HepG2 (cell line): ENCODE results near the gene DNAAF6. TPM values are rescaled to one million over a fixed set of nuclear protein-coding genes. Genes with fewer than 3 reads are reported as not detected.

Experiments used
- ATAC-seq: fragments of 200-7000 bp; cut with Tn5 transposase; 3 replicates; pipeline ENCODE4 v1.9.1; 2020; ENCODE audit warnings: mild to moderate bottlenecking, moderate library complexity
- BruUV-seq: library from RNA; stranded (reverse); fragments of 400-500 nt; replicated peaks from 2 replicates; lab custom pipeline; 2021; lab: Mats Ljungman, UMichigan
- CTCF ChIA-PET: fragments of 300-600 bp; formaldehyde crosslinking; extraction: SDS; loops from one replicate; lab custom pipeline; 2021; ENCODE audit warnings: low total read pairs, inconsistent platforms, low intra/inter-chr PET ratio; lab: Yijun Ruan, JAX
- POLR2A ChIA-PET: fragments of 350-600 bp; sonication (Branson Sonifier 250); formaldehyde crosslinking; loops from one replicate; lab custom pipeline; 2020; ENCODE audit warnings: antibody characterized with exemption, inconsistent platforms; lab: Yijun Ruan, JAX
- DNase-seq: peaks from one replicate; pipeline ENCODE4 v3.0.0-alpha.2; 2015; ENCODE audit warnings: low spot score
- FAIRE-seq: peaks from 3 replicates; lab custom pipeline; 2011; peaks lifted over from hg19 to GRCh38; lab: Jason Lieb, UNC
- H2AFZ ChIP-seq: one replicate; pipeline ENCODE4 v1.6.1; 2011; ENCODE audit warnings: low read length, inconsistent platforms
- H3K27ac ChIP-seq: fragments of 300-600 bp; 3 replicates; pipeline ENCODE4 v1.8.0; 2011; ENCODE audit warnings: mixed run types, mild to moderate bottlenecking, mixed read lengths, low read length, inconsistent platforms; ENCODE audit not compliant: insufficient read depth; ENCODE audit errors: extremely low read length
- H3K27me3 ChIP-seq, 2 experiments: fragments of 200-600 bp in 1 of 2; 2 replicates in 1 of 2; 3 replicates in 1 of 2; pipeline versions ENCODE4 v1.6.0 to v1.8.0; 2011; ENCODE audit warnings: low read length in 2 of 2, mild to moderate bottlenecking in 2 of 2, moderate library complexity in 2 of 2, inconsistent platforms in 1 of 2; ENCODE audit not compliant: insufficient read depth in 2 of 2, control insufficient read depth in 1 of 2
- H3K36me3 ChIP-seq, 2 experiments: fragments of 200-600 bp in 1 of 2; replicated peaks in 1 of 2; 2 replicates in 1 of 2; 3 replicates in 1 of 2; pipeline versions ENCODE4 v1.5.1 to v1.8.0; 2011; ENCODE audit warnings: low read length in 2 of 2, inconsistent platforms in 1 of 2; ENCODE audit not compliant: insufficient read depth in 2 of 2, control insufficient read depth in 1 of 2
- H3K4me1 ChIP-seq: 2 replicates; pipeline ENCODE4 v1.5.1; 2012; ENCODE audit warnings: low read length, inconsistent platforms; ENCODE audit not compliant: insufficient read depth
- H3K4me2 ChIP-seq: 2 replicates; pipeline ENCODE4 v1.6.0; 2011; ENCODE audit warnings: low read depth, low read length, inconsistent platforms
- H3K4me3 ChIP-seq, 3 experiments: fragments of 200-600 bp in 1 of 3; sonication (generic), shearing (Covaris generic) in 1 of 3; replicated peaks in 1 of 3; 2 replicates each; pipeline ENCODE4 v1.5.1; 2011 to 2016; ENCODE audit warnings: low read length in 3 of 3, inconsistent platforms in 2 of 3, low read depth in 2 of 3, mild to moderate bottlenecking in 2 of 3, control low read depth in 1 of 3, mixed read lengths in 1 of 3; ENCODE audit not compliant: insufficient read depth in 1 of 3
- H3K79me2 ChIP-seq: one replicate; pipeline ENCODE4 v1.6.1; 2011; ENCODE audit warnings: low read length, inconsistent platforms; ENCODE audit not compliant: insufficient read depth
- H3K9ac ChIP-seq: 2 replicates; pipeline ENCODE4 v1.6.0; 2011; ENCODE audit warnings: mild to moderate bottlenecking, low read depth, low read length, inconsistent platforms; ENCODE audit not compliant: insufficient read depth
- H3K9me3 ChIP-seq: 2 replicates; pipeline ENCODE4 v1.5.1; 2012; ENCODE audit warnings: mild to moderate bottlenecking, low read length
- H4K20me1 ChIP-seq: 2 replicates; pipeline ENCODE4 v1.6.0; 2011; ENCODE audit warnings: inconsistent platforms, mild to moderate bottlenecking, low read length, moderate library complexity; ENCODE audit not compliant: insufficient read depth
- ADNP ChIP-seq: sonication (generic); formaldehyde crosslinking; IDR thresholded peaks from 2 replicates; pipeline ENCODE4 v1.4.0; 2020; ENCODE audit warnings: missing genetic modification reagents
- CREM ChIP-seq, 2 experiments: sonication (generic) in 1 of 2; formaldehyde crosslinking in 1 of 2; IDR thresholded peaks; 2 replicates each; pipeline versions ENCODE4 v1.4.0 to v1.6.1; 2016 to 2020; ENCODE audit warnings: antibody characterized with exemption in 1 of 2, mild to moderate bottlenecking in 1 of 2, missing genetic modification reagents in 1 of 2
- CSRNP1 ChIP-seq: sonication (generic); formaldehyde crosslinking; IDR thresholded peaks from 2 replicates; pipeline ENCODE4 v1.8.1; 2023; ENCODE audit warnings: mild to moderate bottlenecking, missing genetic modification reagents
- GZF1 ChIP-seq: sonication (generic); formaldehyde crosslinking; IDR thresholded peaks from 2 replicates; pipeline ENCODE4 v1.5.1; 2020; ENCODE audit warnings: mild to moderate bottlenecking, missing genetic modification reagents
- MAZ ChIP-seq, 2 experiments: sonication (generic) in 1 of 2; formaldehyde crosslinking in 1 of 2; IDR thresholded peaks; 2 replicates each; pipeline versions ENCODE4 v1.5.0 to v1.6.1; 2012 to 2020; ENCODE audit warnings: low read depth in 2 of 2, mild to moderate bottlenecking in 2 of 2, borderline replicate concordance in 1 of 2, improper control_type of control experiment in 1 of 2, low read length in 1 of 2, missing genetic modification reagents in 1 of 2, moderate library complexity in 1 of 2
- MLLT10 ChIP-seq: sonication (generic); formaldehyde crosslinking; IDR thresholded peaks from 2 replicates; pipeline ENCODE4 v1.4.0; 2020; ENCODE audit warnings: missing genetic modification reagents
- MXD3 ChIP-seq: IDR thresholded peaks from 2 replicates; pipeline ENCODE4 v1.6.1; 2016; ENCODE audit warnings: mild to moderate bottlenecking, missing biosample characterization, missing genetic modification reagents
- PPARG ChIP-seq: conservative IDR thresholded peaks from 2 replicates; pipeline ENCODE4 v1.6.1; 2016; ENCODE audit warnings: missing biosample characterization, missing genetic modification reagents
- SCMH1 ChIP-seq: sonication (generic); formaldehyde crosslinking; IDR thresholded peaks from 2 replicates; pipeline ENCODE4 v1.9.0; 2021; ENCODE audit warnings: missing genetic modification reagents, mild to moderate bottlenecking, borderline replicate concordance
- SOX6 ChIP-seq, 2 experiments: fragments of 450-650 bp in 1 of 2; sonication (generic) in 1 of 2; formaldehyde crosslinking in 1 of 2; IDR thresholded peaks; 2 replicates each; pipeline versions ENCODE4 v1.4.0 to v1.6.1; 2017 to 2020; ENCODE audit warnings: antibody characterized with exemption in 1 of 2, mild to moderate bottlenecking in 1 of 2, missing genetic modification reagents in 1 of 2
- SRSF4 ChIP-seq: fragments of 200-400 bp; formaldehyde crosslinking; IDR thresholded peaks from one replicate; pipeline ENCODE4 v1.6.1; 2018; ENCODE audit warnings: mild to moderate bottlenecking, low read depth, low read length, moderate library complexity; ENCODE audit not compliant: poor library complexity, severe bottlenecking
- THAP9 ChIP-seq: sonication (generic); formaldehyde crosslinking; IDR thresholded peaks from 2 replicates; pipeline ENCODE4; 2020; ENCODE audit warnings: missing genetic modification reagents, mild to moderate bottlenecking, borderline replicate concordance
- ZNF18 ChIP-seq: sonication (generic); formaldehyde crosslinking; IDR thresholded peaks from 2 replicates; pipeline ENCODE4 v1.8.0; 2022; ENCODE audit warnings: mild to moderate bottlenecking, missing genetic modification reagents; ENCODE audit not compliant: insufficient replicate concordance
- ZNF20 ChIP-seq: sonication (generic); formaldehyde crosslinking; IDR thresholded peaks from 2 replicates; pipeline ENCODE4 v1.4.0; 2020; ENCODE audit warnings: mild to moderate bottlenecking, moderate library complexity, missing genetic modification reagents
- ZNF644 ChIP-seq: IDR thresholded peaks from 2 replicates; pipeline ENCODE4 v1.6.1; 2016; ENCODE audit warnings: low read depth
- ZSCAN12 ChIP-seq: sonication (generic); formaldehyde crosslinking; IDR thresholded peaks from 2 replicates; pipeline ENCODE4 v1.9.0; 2021; ENCODE audit warnings: mild to moderate bottlenecking, missing genetic modification reagents
- whole genome bisulfite sequencing: methylation state at CpG from one replicate; pipeline ENCODE4 v1.1.6; 2017; ENCODE audit warnings: low lambda C conversion rate; 5-methylcytosine and 5-hydroxymethylcytosine counted together
- in situ Hi-C: cut with HindIII; loops from 2 replicates; pipeline ENCODE4 v1.10.0; 2017; ENCODE audit warnings: low pct_unique_long_range_greater_than_20kb; ENCODE audit not compliant: extremely low pct_ligation_motif_present
- intact Hi-C: fragments of 100-400 bp; cut with micrococcal nuclease; formaldehyde crosslinking; loops from one replicate; pipeline ENCODE4 v1.10.0; 2022; ENCODE audit not compliant: unreplicated experiment
- polyA plus RNA-seq, 8 experiments: library from polyadenylated mRNA; depleted of rRNA in 3 of 8; stranded (reverse) in 7 of 8; unstranded in 1 of 8; fragments of >200 nt; fragmentation: Illumina TruSeq in 4 of 8; extraction: Trizol in 4 of 8; gene quantifications; 2 replicates each; pipeline versions ENCODE4 v1.2.1 to v1.2.3, GENCODE V29; 2011 to 2016; ENCODE audit warnings: low read depth in 4 of 8, missing spikeins in 1 of 8, mixed read lengths in 1 of 8; ENCODE audit not compliant: insufficient read depth in 1 of 8
- total RNA-seq, 5 experiments: library from RNA; depleted of rRNA; stranded (reverse); fragments of >200 nt; fragmentation: Illumina TruSeq; extraction: Trizol; gene quantifications; 2 replicates each; pipeline ENCODE4 v1.2.3, GENCODE V29; 2016; ENCODE audit warnings: low read depth in 1 of 5

DNAAF6 gene
- total and polyA plus RNA-seq, 2 of the 13 experiments (the other 11 are each of a cell fraction or from before 2014, with no cell fraction given): not detected

GRCh38 chrX:107199491-107199890 lies 6.9 kb upstream of the DNAAF6 start:
- POLR2A ChIA-PET: no interaction called here
- FAIRE-seq: no peak
- TF ChIP-seq SCMH1 (CRISPR knock-in tag) (no peak), GZF1 (CRISPR knock-in tag) (no peak), ZNF20 (CRISPR knock-in tag) (no peak), SOX6 (IDR thresholded peaks at IDR 0.05) (no peak), SOX6 (CRISPR knock-in tag; IDR thresholded peaks at IDR 0.05) (no peak), MAZ (IDR thresholded peaks at IDR 0.05; ENCODE audit: borderline replicate concordance, low read depth, low read length) (no peak), MAZ (CRISPR knock-in tag; IDR thresholded peaks at IDR 0.05; ENCODE audit: low read depth) (no peak), CREM (IDR thresholded peaks at IDR 0.05) (no peak), CREM (CRISPR knock-in tag; IDR thresholded peaks at IDR 0.05) (no peak), SRSF4 (no peak), ADNP (CRISPR knock-in tag) (no peak), ZNF18 (CRISPR knock-in tag) (no peak), ZSCAN12 (CRISPR knock-in tag) (no peak), ZNF644 (CRISPR knock-in tag) (no peak), CSRNP1 (CRISPR knock-in tag) (no peak), MXD3 (CRISPR knock-in tag) (no peak), MLLT10 (CRISPR knock-in tag) (no peak), THAP9 (CRISPR knock-in tag) (no peak), PPARG (CRISPR knock-in tag) (no peak)

More at GRCh38 chrX:107199491-107199890, 6.9 kb upstream of the DNAAF6 start:
- 96% methylated on average over 3 of the region's 3 CpGs for WGBS
- in situ Hi-C loops (no loop called here), intact Hi-C loops (no loop called here)
- H2AFZ ChIP-seq: no peak overlapping the region
- ATAC-seq (no peak), DNase-seq (no peak)
- H4K20me1 ChIP-seq: no peaks in the 10 kb centered on the region
- H3K9me3 ChIP-seq: no peaks in the 10 kb centered on the region
- no TSS peak for BruUV-seq
- no peaks in the 10 kb centered on the region for H3K36me3 ChIP-seq
- H3K79me2 ChIP-seq: no peaks in the 10 kb centered on the region
- H3K9ac ChIP-seq: no peak overlapping the region
- no peak overlapping the region for H3K4me3 ChIP-seq
- CTCF ChIA-PET: no interaction called here
- H3K4me1 ChIP-seq: peaks cover 5% of the 10 kb centered on the region
- no peak overlapping the region for H3K27ac ChIP-seq
- H3K4me2 ChIP-seq: no peak overlapping the region
- no peaks in the 10 kb centered on the region for H3K27me3 ChIP-seq
